CD14-positive monocyte (primary cell): ENCODE results near the gene ESM1. TPM values are rescaled to one million over a fixed set of nuclear protein-coding genes. Genes with fewer than 3 reads are reported as not detected.
"Not testable (repeated sequence)": the region's sequence is repeated elsewhere in the genome, so short reads cannot be mapped to it uniquely, and the experiment has no call there.

Experiments
- DNase-seq, 3 donors: peaks; one replicate each; pipeline ENCODE4 v3.0.0-alpha.2; 2011 to 2022
- H2AFZ ChIP-seq: 2 replicates; pipeline ENCODE4 v1.6.0; 2012; ENCODE audit warnings: mild to moderate bottlenecking, low read depth, low read length, inconsistent platforms; ENCODE audit not compliant: insufficient read depth, poor library complexity, severe bottlenecking
- H3K27ac ChIP-seq, 2 donors: 1 replicate in 1 of 2; 2 replicates in 1 of 2; pipeline ENCODE4 v1.5.1; 2012 to 2013; ENCODE audit warnings: low read length in 2 of 2, control low read depth in 1 of 2, inconsistent platforms in 1 of 2, low read depth in 1 of 2, mild to moderate bottlenecking in 1 of 2
- H3K27me3 ChIP-seq, 2 donors: one replicate each; pipeline versions ENCODE4 v1.6.0 to v1.6.1; 2011 to 2013; ENCODE audit warnings: low read length in 2 of 2; ENCODE audit not compliant: control insufficient read depth in 2 of 2, insufficient read depth in 2 of 2
- H3K36me3 ChIP-seq, 2 donors: replicated peaks in 1 of 2; 1 replicate in 1 of 2; 2 replicates in 1 of 2; pipeline versions ENCODE4 v1.5.1 to v1.6.1; 2012 to 2013; ENCODE audit warnings: low read length in 2 of 2, control low read depth in 1 of 2, inconsistent platforms in 1 of 2, mild to moderate bottlenecking in 1 of 2; ENCODE audit not compliant: insufficient read depth in 2 of 2, control insufficient read depth in 1 of 2
- H3K4me1 ChIP-seq, 2 donors: 1 replicate in 1 of 2; 2 replicates in 1 of 2; pipeline versions ENCODE4 v1.5.1 to v1.6.1; 2012 to 2013; ENCODE audit warnings: low read length in 2 of 2, control low read depth in 1 of 2, inconsistent platforms in 1 of 2, mild to moderate bottlenecking in 1 of 2, moderate library complexity in 1 of 2; ENCODE audit not compliant: insufficient read depth in 2 of 2, control insufficient read depth in 1 of 2
- H3K4me2 ChIP-seq: replicated peaks from 2 replicates; pipeline ENCODE3; 2012; ENCODE audit warnings: low read length, moderate library complexity, mild to moderate bottlenecking; ENCODE audit not compliant: poor library complexity, severe bottlenecking; ENCODE audit errors: extremely low read depth
- H3K4me3 ChIP-seq, 3 experiments: fragments of 200-600 bp in 1 of 3; sonication (generic) in 1 of 3; replicated peaks in 1 of 3; 1 replicate in 2 of 3; 2 replicates in 1 of 3; pipeline ENCODE4 v1.5.1; 2011 to 2013; ENCODE audit warnings: low read length in 3 of 3, mild to moderate bottlenecking in 3 of 3, control low read depth in 2 of 3, low read depth in 2 of 3, inconsistent platforms in 1 of 3, moderate library complexity in 1 of 3
- H3K79me2 ChIP-seq: 2 replicates; pipeline ENCODE4 v1.6.0; 2012; ENCODE audit warnings: mild to moderate bottlenecking, control low read depth, inconsistent platforms, low read length, moderate library complexity; ENCODE audit not compliant: insufficient read depth
- H3K9ac ChIP-seq: 2 replicates; pipeline ENCODE4 v1.6.0; 2017; ENCODE audit warnings: low read length, mild to moderate bottlenecking; ENCODE audit not compliant: insufficient read depth, poor library complexity, severe bottlenecking
- H3K9me3 ChIP-seq, 2 donors: replicated peaks in 1 of 2; 1 replicate in 1 of 2; 2 replicates in 1 of 2; pipeline versions ENCODE4 v1.5.1 to v1.6.1; 2012 to 2013; ENCODE audit warnings: low read length in 2 of 2, control low read depth in 1 of 2; ENCODE audit not compliant: control insufficient read depth in 1 of 2, insufficient read depth in 1 of 2
- H4K20me1 ChIP-seq: 2 replicates; pipeline ENCODE4 v1.6.0; 2012; ENCODE audit warnings: mild to moderate bottlenecking, low read length, control low read depth, moderate library complexity; ENCODE audit not compliant: insufficient read depth
- H3K27ac Mint-ChIP-seq, 7 donors: one replicate each; pipeline ENCODE4 v1.8.0; 2020; ENCODE audit warnings: mild to moderate bottlenecking in 7 of 7, mixed read lengths in 7 of 7, moderate library complexity in 6 of 7, inconsistent platforms in 2 of 7
- H3K27me3 Mint-ChIP-seq, 3 donors: one replicate each; pipeline ENCODE4 v1.8.0; 2021 to 2022; ENCODE audit warnings: low read depth in 3 of 3, mild to moderate bottlenecking in 3 of 3, mixed read lengths in 3 of 3, moderate library complexity in 3 of 3, inconsistent platforms in 1 of 3
- H3K36me3 Mint-ChIP-seq, 2 donors: one replicate each; pipeline ENCODE4 v1.8.0; 2020; ENCODE audit warnings: mixed read lengths in 2 of 2, inconsistent platforms in 1 of 2, mild to moderate bottlenecking in 1 of 2
- H3K4me1 Mint-ChIP-seq: one replicate; pipeline ENCODE4 v1.8.0; 2020; ENCODE audit warnings: mild to moderate bottlenecking, mixed read lengths
- H3K4me3 Mint-ChIP-seq, 2 donors: one replicate each; pipeline ENCODE4 v1.8.0; 2020; ENCODE audit warnings: mild to moderate bottlenecking in 2 of 2, mixed read lengths in 2 of 2, moderate library complexity in 1 of 2
- H3K9me3 Mint-ChIP-seq, 7 donors: one replicate each; pipeline ENCODE4 v1.8.0; 2020 to 2022; ENCODE audit warnings: mixed read lengths in 7 of 7, mild to moderate bottlenecking in 6 of 7, moderate library complexity in 6 of 7, inconsistent platforms in 2 of 7
- CTCF ChIP-seq: fragments of 200-600 bp; IDR thresholded peaks from one replicate; pipeline ENCODE4 v1.8.0; 2022; ENCODE audit warnings: antibody characterized with exemption, mild to moderate bottlenecking
- WGBS: methylation state at CpG from one replicate; pipeline ENCODE4 v1.1.5; 2013; ENCODE audit warnings: missing lambda C conversion rate; ENCODE audit not compliant: insufficient coverage; 5-methylcytosine and 5-hydroxymethylcytosine counted together
- intact Hi-C, 2 donors: fragments of 100-400 bp; cut with micrococcal nuclease; formaldehyde crosslinking; loops; one replicate each; pipeline versions ENCODE4 v1.15.0 to v1.15.1; 2023
- polyA plus RNA-seq, 3 donors: library from polyadenylated mRNA; depleted of rRNA in 1 of 3; unstranded in 2 of 3; stranded (reverse) in 1 of 3; fragments of 300-500 nt in 2 of 3; fragments of >200 nt in 1 of 3; fragmentation: Illumina TruSeq in 2 of 3; gene quantifications; 1 replicate in 2 of 3; 2 replicates in 1 of 3; pipeline ENCODE4 v1.2.3, GENCODE V29; 2012 to 2021

The ESM1 gene
- polyA plus RNA-seq, 3 donors: not detected

GRCh38 chr5:55021410-55021809 lies 36.0 kb upstream of the ESM1 start:
- Histone ChIP-seq H3K27me3 (no peaks in the 10 kb centered on the region), H2AFZ (no peak overlapping the region), H3K9me3 (no peaks in the 10 kb centered on the region), H3K4me1 (no peaks in the 10 kb centered on the region), H3K79me2 (no peaks in the 10 kb centered on the region), H4K20me1 (no peaks in the 10 kb centered on the region), H3K27ac (no peak overlapping the region), H3K36me3 (no peaks in the 10 kb centered on the region), H3K9ac (no peak overlapping the region), H3K4me2 (no peak overlapping the region), H3K4me3 (no peak overlapping the region)
- WGBS: 95% methylated on average over 5 of the region's 6 CpGs
- TF ChIP-seq CTCF: no peak
- Mint-ChIP-seq H3K36me3 (no peaks in the 10 kb centered on the region), H3K4me1 (no peaks in the 10 kb centered on the region), H3K4me3 (no peak overlapping the region), H3K9me3 (peaks cover 0 to 5% (median 0%) of the 10 kb centered on the region in 7 donors), H3K27me3 (peaks cover 0 to 1% (median 1%) of the 10 kb centered on the region in 3 donors), H3K27ac (peak overlapping the region in 1 of 7 donors; percentile 31)
- DNase-seq: no peak
- intact Hi-C loops: no loop called here

- H3K27ac Mint-ChIP-seq, H4K20me1 ChIP-seq, intact Hi-C loops, H3K36me3 ChIP-seq, H3K27me3 ChIP-seq, H3K79me2 ChIP-seq, H3K4me1 ChIP-seq, DNase-seq, H3K9ac ChIP-seq, H3K4me1 Mint-ChIP-seq, H3K4me3 Mint-ChIP-seq, H3K4me2 ChIP-seq, H2AFZ ChIP-seq, H3K36me3 Mint-ChIP-seq, H3K27ac ChIP-seq, H3K4me3 ChIP-seq, H3K27me3 Mint-ChIP-seq: not testable (repeated sequence)
- no CpG with 5 or more reads among the region's 1 CpG for WGBS
- H3K9me3 Mint-ChIP-seq: peaks cover 9 to 25% (median 15%) of the 10 kb centered on the region in 7 donors
- H3K9me3 ChIP-seq: peaks cover 0 to 12% of the 10 kb centered on the region in 2 donors
Observed at GRCh38 chr5:55010149-55010548, 24.8 kb upstream of the ESM1 start.
